LHCN-M2 (cell line): Measurements from ENCODE around the gene ARPC5. TPM values are rescaled to one million over a fixed set of nuclear protein-coding genes. Genes with fewer than 3 reads are reported as not detected.

Source experiments
- DNase-seq: peaks from one replicate; pipeline ENCODE4 v3.0.0-alpha.2; 2012; ENCODE audit warnings: low read depth
- total RNA-seq: library from RNA; depleted of rRNA; stranded (reverse); fragments of >200 nt; gene quantifications from 2 replicates; pipeline ENCODE4 v1.2.3, GENCODE V29; 2014

Gene ARPC5
- total RNA-seq, 1 experiment from 2014 or later: 226 TPM

DNA sequence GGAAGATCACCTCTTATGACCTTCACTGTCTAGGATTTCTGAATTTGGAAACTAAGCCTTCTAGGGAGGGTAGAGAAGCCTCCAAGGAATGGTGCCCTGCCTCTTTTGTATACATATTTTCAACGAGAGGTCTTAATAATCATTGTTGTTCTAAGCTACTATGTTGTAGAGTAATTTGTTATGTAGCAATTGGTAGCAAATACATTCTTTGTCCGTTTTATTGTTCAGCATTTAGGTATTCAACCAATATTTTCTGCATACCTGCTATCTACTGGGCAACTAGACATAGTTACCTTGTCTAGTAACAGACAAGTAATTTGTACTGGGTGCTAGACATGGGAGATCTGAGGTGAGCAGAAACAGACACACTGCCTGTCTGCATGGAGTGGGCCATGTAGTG is 24.6 kb downstream of the ARPC5 start:
- no peak for DNase-seq

DNA sequence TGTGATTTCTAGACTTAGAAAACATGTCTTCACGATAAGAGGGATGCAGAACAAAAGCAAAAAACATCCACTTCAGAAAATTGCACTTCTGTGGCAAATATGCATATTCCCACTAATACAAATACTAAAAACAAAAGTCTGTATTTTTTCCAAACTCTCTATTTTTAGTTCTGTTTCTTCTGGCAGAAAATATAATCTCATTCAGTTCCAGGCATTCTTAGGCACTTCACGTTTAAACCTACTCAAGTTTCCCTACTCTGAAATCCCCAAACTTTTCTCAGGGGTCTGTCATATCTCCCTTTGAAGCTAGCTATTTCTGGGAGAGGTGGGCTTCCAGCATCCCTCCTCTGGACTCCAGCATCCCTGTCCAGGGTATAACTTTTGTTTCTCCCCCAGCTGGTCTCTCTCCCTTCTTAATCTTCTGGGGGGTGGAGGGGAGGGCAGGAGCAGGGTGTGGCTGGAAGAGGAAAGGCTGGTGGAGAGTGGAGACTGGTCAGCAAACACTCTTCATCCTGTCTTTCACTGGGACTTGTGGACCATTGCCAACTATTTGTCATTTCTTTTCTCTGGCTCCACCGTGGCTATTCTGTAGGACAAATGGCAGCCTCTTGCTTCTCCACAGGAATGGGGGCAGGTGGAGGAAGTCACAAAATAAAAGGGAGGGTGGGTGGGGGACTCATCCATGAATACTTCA is 25.7 kb downstream of the ARPC5 start:
- DNase-seq: peak; percentile 54

DNA sequence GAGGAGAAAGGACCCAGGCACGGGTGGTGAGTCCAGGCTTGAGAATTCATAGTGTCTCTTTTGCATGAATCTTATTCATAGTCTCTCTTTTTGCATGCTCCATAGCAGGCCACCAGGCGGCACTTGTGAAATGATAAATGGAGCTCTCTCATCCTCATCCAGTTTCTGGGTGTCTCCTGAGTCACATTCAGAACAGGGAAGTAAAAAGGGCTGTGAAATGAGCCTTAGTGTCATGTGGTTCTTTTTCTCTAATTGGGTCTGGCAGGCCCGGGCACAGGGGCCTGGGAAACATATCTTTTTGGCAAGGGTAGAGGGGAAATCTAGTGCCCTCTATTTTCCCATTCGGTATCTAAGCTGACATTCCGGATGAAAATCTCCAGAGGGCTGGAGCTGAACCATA is 26.3 kb downstream of the ARPC5 start:
- DNase-seq: peak; percentile 82

DNA sequence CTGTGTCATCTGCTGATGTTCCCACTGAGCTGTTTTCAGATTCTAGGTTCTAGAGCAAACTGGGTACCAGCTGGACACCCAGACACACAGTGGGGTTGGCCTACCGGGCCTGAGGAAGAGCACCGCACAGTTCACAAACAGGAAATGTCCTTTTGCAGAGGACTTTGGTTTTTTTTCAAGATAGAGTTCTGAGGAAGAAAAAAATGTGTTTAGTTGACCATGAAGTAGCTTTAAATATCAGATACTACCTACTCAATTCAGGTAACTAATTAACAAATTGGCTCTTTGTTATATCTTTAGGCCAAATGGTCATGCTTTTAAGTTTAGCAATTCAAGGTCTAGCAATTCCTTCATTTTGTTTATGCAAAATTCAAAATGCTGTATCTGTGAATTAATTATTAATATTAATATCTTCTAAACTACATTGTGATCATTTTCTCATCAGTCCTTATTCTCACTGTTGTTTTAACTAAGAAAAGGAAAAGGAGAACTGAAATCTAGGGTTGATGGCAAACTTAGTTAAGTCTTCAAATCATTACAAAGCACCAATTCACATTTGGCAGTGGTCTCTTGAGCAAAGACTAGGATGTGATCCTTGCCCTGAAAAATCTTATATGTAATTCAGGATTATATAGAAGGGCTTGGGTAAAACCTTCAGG is 28.1 kb downstream of the ARPC5 start:
- no peak for DNase-seq

DNA sequence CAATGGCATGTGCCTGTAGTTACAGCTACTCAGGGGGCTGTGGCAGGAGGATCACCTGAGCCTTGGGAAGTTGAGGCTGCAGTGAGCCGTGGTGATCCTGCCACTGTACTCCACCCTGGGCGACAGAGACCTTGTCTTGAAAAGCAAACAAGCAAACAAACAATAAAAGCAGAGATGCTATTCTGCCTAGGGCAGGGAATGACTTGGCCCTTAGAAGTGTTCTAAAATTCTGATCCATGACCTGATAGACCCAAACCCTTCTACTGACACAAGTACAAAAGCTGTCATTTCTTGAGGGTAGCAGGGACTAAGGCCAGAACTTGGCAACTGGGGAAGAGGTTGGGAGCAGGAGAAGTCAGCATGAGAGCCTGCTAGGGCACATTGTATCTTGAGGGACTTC is 29.7 kb downstream of the ARPC5 start:
- no peak for DNase-seq

DNA sequence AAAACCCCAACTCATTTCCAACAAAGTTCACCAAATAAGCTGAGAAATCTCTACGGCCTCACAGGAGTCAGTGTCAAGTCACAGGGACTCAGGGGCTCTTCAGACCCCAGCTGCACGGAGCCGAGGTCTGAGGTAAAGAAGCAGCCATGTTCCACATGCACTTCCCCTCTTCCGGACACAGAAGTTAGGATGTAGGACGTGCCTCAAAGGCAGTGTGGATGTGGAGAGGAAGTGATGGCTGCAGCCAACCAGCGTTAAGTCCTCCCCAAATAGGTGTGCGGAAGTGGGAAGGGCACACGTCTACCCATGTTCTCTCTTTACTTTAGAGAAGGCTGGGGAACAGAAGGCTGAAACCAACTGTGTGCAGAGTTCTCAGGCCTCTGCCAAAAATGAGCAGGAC is 30.8 kb downstream of the ARPC5 start:
- DNase-seq: no peak

DNA sequence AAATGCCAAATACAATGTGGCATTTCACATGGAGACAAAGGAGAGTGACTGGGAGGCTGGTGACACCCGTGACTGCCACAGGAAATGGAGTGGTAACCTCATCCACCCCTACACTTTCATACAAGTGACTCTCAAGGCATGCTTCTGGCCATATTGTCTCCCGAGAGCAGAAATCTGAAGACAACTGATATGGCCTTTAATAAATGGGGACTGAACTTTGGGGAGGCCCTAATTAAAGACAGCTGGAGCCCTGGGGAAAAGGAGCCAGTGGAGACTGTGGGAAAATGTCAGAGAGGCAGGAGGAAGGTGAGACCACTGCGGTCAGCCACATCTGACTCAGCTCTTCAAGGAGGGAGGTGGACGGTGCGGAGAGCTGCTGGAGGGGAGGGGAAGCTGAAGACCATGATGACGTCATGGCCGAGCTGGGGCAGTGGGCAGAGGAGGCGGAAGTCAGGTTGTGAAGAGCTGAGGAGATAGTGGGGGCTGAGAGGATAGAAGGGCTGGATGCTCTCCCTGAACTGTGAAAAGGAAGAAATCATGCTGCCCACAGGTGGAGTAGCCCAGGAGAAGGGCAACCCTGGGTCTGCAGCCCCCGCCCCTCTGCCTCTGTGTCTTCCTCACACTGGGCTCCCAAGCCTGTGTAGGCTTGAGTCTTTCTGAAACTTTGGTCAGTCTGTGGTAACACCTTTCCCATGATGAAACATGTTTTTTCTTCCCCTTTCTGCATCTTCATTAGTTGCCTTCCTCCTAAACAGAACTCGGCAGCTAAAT is 31.4 kb downstream of the ARPC5 start:
- DNase-seq: peak; percentile 63

DNA sequence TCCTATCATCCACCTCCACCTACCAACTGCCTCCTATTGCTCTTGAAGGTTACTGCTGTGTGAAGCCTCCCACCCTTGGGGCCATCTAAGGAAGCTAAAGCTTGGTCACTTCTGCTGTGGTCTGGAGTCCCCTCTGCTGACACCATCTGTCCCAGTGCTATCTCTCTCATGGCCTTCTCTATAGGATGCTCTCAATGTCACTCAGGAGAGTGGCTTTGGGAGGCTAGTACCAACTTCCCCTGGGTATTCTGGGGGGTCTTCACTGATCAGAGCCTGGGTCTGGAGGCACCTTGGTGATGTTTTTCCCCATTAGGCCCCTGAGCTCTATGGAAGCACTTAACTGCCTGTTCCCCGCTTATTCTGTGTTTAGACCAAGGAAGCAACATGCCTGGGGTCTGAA is 33.1 kb downstream of the ARPC5 start:
- DNase-seq: no peak

DNA sequence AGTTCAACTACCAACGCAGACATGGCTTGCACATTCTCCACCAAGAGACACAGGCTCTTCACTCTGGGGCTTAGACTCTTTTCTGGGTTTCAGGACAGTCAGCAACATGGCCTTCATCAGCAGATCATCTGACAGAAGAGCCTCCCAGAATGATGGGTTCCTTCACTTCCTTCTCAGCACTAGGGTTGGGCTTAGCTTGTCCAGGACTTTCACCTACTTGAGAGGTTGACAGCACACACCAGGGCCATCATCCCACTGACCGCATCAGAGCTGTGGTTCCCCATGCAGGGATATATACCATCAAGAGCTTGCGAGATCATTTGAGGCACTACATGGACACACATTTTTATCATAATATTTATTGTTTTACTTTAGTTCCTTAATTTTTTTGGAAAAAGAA is 34.9 kb downstream of the ARPC5 start:
- no peak for DNase-seq

DNA sequence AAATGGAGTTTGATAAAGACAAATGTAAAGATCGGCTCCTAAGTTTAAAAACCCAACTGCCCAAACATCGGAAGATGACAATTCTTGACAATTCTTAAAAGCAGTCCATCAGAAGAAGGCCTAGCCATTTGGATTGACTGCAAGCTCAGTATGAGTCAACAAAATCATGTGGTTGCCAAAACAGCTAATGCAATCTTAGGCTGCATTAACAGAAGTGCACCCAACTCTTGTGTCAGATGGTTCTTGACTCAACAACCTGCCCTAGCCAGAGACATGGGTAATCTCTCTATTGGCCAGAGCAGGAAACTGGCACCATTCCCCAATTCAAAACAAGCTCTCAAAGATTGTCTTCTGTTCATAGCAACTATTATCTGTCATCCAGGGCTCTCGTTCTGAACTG is 35.4 kb downstream of the ARPC5 start:
- DNase-seq: peak; percentile 69

DNA sequence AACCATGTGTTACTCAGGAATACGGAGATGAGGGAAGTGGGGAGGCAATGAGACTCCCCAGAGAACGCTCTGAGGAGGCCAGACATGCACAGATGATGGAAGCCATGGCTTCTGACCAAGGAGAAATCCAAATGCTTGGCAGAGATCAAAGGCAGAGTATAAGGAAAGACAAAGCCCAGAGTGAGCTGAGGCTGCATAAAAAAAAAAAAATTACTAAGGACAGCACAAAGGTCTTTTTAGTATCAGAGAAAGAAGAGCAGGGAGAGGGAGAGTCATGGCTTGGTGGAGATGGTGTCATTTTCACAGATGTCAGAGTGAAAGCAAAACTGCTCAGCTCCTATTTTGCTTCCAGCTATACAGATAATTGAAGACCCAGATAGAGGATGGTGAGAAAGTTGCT is 37.2 kb downstream of the ARPC5 start:
- no peak for DNase-seq

DNA sequence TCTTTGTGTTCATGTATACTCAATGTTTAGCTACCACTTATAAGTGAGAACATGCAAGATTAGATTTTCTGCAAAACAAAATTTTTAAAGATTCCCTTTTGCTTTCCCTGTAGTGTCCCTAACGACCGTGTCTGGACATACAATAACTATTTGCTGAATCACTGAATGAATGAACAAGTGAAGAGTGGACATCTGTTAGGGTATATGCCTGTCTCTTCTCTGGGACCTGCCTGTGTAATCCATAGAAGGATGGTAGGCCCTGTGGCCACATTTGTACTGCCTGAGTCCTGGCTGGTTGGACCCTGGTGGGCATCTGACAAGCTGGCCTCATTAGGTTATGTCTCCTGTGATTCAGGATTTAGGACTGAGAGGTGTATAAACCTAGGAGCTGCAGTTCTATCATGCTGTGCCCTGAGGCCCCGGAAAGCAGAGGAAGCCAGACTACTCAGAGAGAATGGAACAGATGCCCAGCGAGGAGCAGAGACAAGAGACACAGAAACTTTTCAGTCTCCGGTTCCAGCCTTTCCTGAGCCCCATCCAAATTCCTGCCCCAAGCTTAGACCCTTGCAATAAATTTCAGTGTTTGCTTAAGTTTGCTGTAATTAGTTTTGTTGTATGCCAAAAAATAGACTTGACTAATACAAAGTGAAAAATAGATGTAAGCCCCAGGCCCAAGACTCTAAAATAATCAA is 37.8 kb downstream of the ARPC5 start:
- no peak for DNase-seq

DNA sequence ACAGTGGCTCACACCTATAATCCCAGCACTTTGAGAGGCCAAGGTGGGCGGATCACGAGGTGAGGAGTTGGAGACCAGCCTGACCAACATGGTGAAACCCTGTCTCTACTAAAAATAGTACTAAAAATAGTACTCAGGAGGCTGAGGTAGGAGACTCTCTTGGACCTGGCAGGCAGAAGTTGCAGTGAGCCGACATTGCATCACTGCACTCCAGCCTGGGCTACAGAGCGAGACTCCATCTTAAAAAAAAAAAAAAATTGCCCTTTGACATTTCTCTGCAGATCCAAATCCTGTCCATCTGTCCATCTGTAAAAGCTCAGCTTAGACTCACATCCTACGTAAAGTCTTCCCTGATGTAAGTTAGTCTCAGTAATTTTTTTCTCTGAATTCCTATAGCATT is 39.1 kb downstream of the ARPC5 start:
- DNase-seq: no peak

DNA sequence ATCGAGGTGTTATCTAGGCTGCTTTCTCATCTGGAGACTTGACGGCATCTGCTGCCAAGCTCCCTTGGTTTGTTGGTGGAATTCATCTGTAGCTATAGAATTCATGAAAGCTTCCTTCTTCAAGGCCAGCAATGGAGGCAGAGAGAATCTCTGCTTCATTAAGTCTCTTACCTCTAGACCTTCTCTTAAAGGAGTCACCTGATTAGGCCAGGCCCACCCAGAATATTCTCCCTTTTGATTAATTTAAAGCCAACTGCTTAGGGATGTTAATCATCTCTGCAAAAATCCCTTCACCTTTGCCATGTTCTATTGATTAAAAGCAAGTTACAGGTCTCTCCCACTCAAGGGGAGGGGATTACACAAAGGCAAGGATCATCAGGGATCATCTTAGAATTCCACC is 40.0 kb downstream of the ARPC5 start:
- no peak for DNase-seq

DNA sequence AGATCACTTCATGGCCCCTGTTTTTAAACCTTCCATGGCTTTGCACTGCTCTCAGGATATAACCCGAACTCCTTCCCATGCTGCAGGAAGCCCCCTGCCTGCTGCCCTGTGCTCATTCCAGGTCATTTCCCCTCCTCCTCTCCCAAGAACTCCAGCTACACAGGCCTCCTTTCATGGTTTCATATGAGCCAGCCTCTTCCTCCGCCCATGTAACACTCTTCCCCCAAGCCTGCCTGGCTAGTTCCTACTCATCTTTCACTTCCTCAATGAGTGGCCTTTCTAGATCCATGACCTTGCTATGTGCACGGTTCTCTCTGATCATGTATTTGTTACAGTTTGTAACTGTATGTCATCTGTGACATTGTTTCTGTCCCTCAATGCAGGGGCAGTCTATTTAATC is 42.2 kb downstream of the ARPC5 start:
- DNase-seq: no peak

DNA sequence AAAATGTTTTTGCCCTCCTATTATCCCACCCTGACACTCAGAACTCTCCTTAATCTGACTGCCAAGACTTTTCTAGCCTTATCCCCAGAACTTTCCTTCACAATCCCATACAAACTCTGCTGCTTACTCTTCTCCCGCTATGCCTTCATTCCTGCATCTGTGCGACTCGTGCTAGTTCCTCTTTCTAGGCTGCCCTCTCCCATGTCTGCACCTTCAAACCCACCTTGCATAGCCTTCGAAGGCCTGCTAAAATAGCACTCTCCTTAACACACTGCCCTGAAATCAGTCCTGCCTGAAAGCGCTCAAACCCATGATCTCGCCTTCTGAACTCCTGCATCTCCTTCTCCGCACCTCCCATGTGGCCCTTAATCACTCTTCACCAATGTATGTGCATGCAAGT is 42.9 kb downstream of the ARPC5 start:
- DNase-seq: no peak

DNA sequence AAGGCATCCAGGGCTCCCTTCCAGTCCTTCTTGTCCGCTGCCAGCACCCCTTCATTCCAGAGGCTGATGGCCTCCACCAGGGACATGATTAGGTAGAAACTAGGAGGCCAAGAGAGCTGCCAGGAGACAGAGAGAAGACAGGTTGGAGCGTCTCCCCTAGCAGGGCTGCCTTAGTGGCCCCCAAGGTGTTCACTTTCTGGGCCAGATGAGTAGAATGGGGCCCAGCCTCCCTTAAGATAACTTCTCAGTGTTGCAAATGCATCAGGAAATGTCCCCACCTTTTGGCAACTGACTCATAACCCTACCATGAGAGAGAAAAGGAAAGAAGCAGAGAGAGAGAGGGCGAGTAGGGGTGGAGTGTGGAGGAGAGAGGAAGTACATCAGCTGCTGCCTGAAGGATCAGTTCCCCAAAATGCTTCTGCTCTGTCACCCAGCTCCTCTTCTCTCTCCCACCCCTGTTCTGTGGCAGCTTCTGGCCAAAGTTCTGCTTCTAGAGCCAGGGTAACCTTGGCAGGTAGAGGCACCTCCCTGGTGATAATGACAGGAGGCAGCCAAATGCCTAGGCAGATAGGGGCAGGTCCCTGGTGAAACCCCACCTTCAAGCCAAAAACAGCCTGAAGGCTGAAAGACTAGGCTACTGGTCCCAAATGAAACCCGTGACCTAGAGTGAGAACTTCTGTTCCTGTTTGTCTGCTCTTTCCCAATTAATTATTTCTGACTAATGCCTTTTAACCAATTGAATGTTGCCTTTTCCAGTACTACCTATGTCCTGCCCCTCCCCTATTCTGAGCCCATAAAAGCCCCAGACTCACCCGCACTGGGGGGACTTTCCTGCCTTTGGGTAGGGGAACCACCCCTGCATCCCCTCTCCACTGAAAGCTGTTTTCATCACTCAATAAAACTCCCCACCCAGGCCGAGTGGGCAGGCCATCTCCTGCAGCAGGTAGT is 45.1 kb downstream of the ARPC5 start, which contains the start of gene NCF2:
NCF2 (minus strand) TSS at position 216 of the 948 bp plus-strand sequence; CDS start at position 86, 130 bp downstream.
- no peak for DNase-seq

DNA sequence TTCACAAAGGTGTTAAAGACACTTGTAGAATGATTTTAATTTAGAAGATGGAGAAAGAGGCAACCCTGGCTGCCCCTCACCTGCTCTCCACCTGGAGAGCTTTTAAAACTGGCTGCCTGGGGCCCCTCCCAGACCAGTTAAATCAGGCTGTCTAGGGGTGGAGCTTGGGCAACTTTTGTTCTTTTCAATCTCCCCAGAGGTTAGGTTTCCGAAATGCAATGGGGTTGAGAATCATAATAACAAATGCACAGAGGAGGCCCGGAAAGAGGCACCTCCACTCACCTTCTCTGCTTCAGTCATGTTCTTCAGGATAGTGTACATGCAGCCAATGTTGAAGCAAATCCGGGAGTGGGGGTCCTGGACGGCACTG is 45.7 kb downstream of the ARPC5 start:
- no peak for DNase-seq

DNA sequence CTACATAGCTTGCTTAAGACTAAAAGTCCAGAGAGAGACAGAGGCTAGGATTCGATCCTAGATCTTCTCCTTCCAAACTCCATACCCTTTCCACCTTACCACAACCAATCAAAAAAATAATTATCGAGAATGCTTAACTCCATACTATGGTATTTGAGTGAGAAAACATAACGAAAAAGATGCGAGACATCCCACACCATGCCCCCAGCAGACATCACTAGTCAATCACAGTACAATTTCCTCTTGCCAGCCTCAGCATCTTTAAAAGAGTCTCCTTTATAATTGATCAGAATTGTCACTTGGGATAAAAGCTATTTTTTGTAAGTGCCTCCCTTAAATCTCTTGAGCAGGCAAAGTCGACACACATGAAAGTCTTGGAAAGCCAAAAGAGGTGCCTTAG is 46.2 kb downstream of the ARPC5 start:
- DNase-seq: no peak

DNA sequence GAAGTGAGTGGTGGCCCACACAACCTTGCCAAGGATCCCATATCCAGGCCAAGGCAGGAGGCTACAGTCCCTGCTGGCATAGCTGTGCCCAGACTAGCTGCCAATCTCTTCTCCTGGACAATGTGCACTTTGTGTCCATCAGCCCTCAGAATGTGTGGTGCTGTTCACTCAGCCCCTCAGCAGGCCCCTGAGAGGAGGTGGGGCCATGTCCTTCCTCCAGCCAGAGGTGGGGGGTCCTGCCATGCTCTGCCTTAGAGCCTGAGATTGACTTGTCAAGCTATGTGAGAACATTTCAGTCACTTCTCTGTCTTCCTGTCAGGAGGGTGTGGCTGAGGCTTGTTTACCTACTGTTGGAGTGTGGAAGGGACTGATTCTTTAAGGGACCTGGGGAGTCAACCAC is 46.8 kb downstream of the ARPC5 start:
- no peak for DNase-seq

DNA sequence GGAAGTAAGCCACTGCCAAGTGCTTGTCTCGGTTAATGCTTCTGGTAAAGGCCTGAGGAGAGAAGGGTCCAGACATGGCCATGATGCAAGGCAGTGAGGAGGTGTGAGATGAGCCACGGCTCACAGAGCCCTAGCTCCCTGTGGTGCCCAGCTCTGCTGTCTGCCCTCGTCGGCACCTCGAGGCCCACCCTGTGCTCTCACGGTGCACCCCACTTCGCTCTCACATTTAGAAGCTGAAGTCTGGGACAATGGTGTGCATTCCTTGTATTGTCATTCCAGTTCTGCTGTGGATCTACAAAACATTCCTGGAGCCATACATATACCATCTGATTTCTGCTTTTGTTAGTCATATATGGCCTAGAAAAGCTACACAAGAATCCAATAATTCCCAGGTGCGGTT is 48.7 kb downstream of the ARPC5 start:
- DNase-seq: no peak
